Thyroid gland (tissue), 4 donors: Measurements from ENCODE around the gene OXNAD1.

Source experiments
- CTCF ChIP-seq, 6 experiments: fragments of 200-600 bp in 3 of 6; fragments of 450-650 bp in 3 of 6; sonication (generic) in 3 of 6; IDR thresholded peaks; one replicate each; pipeline ENCODE4 v1.5.1; 2016 to 2019; ENCODE audit warnings: antibody characterized with exemption in 6 of 6, mild to moderate bottlenecking in 2 of 6, inconsistent platforms in 1 of 6, moderate library complexity in 1 of 6
- POLR2A ChIP-seq, 2 donors: fragments of 450-650 bp; IDR thresholded peaks; one replicate each; pipeline ENCODE4 v1.6.1; 2017; ENCODE audit warnings: antibody characterized with exemption in 2 of 2, mild to moderate bottlenecking in 2 of 2, moderate library complexity in 1 of 2

- TF ChIP-seq CTCF (IDR thresholded peaks at IDR 0.05) = no peak
- no peak for TF ChIP-seq POLR2A (IDR thresholded peaks at IDR 0.05)
Observed at GRCh38 chr3:16347548-16347947, 82.5 kb downstream of the OXNAD1 start.
